Keratinocyte (primary cell): Measurements from ENCODE around the gene TUBA1A.

Experiments used
- CTCF ChIP-seq, 3 experiments: IDR thresholded peaks in 1 of 3; conservative IDR thresholded peaks in 1 of 3; optimal IDR thresholded peaks in 1 of 3; 2 replicates in 2 of 3; 3 replicates in 1 of 3; pipeline versions ENCODE3 to v1.5.1; 2011; ENCODE audit warnings: low read length in 3 of 3, mild to moderate bottlenecking in 3 of 3, moderate library complexity in 2 of 3, control low read depth in 1 of 3, inconsistent platforms in 1 of 3; ENCODE audit not compliant: insufficient read depth in 2 of 3; ENCODE audit errors: extremely low read depth in 1 of 3
- EZH2 ChIP-seq: IDR thresholded peaks from one replicate; pipeline ENCODE4 v1.6.1; 2012; ENCODE audit warnings: inconsistent platforms, mild to moderate bottlenecking, low read length, moderate library complexity

- TF ChIP-seq CTCF (optimal IDR thresholded peaks at IDR 0.05 in 1 of 3, IDR thresholded peaks at IDR 0.05 in 1 of 3, conservative IDR thresholded peaks at IDR 0.05 in 1 of 3; ENCODE audit: extremely low read depth in 1 of 3, insufficient read depth in 2 of 3, low read length in 3 of 3) (no peak), EZH2 (no peak)
Measured at GRCh38 chr12:49219417-49220026, 30.6 kb upstream of the TUBA1A start.
